Osteocyte (in vitro differentiated cells): ENCODE data around the gene PRDM13. TPM values are rescaled to one million over a fixed set of nuclear protein-coding genes. Genes with fewer than 3 reads are reported as not detected.

ENCODE experiments used
- DNase-seq: peaks from one replicate; pipeline ENCODE4 v3.0.0; 2021; ENCODE audit warnings: mixed read lengths; ENCODE audit not compliant: unreplicated experiment; ENCODE audit errors: extremely low spot score
- H3K27ac Mint-ChIP-seq: one replicate; pipeline ENCODE4 v1.8.0; 2021; ENCODE audit warnings: mild to moderate bottlenecking, mixed read lengths; ENCODE audit not compliant: unreplicated experiment
- H3K27me3 Mint-ChIP-seq: one replicate; pipeline ENCODE4 v1.8.0; 2021; ENCODE audit warnings: mixed read lengths; ENCODE audit not compliant: unreplicated experiment
- H3K36me3 Mint-ChIP-seq: one replicate; pipeline ENCODE4 v1.8.0; 2021; ENCODE audit warnings: mixed read lengths; ENCODE audit not compliant: unreplicated experiment
- H3K4me1 Mint-ChIP-seq: one replicate; pipeline ENCODE4 v1.8.0; 2021; ENCODE audit warnings: mixed read lengths; ENCODE audit not compliant: unreplicated experiment
- H3K4me3 Mint-ChIP-seq: one replicate; pipeline ENCODE4 v1.8.0; 2021; ENCODE audit warnings: mild to moderate bottlenecking, moderate library complexity, mixed read lengths; ENCODE audit not compliant: unreplicated experiment
- H3K9me3 Mint-ChIP-seq: one replicate; pipeline ENCODE4 v1.8.0; 2021; ENCODE audit warnings: mixed read lengths; ENCODE audit not compliant: unreplicated experiment
- CTCF ChIP-seq: fragments of 200-600 bp; sonication (generic); IDR thresholded peaks from 2 replicates; pipeline ENCODE4 v1.5.0; 2021; ENCODE audit warnings: antibody characterized with exemption, mild to moderate bottlenecking, moderate library complexity
- total RNA-seq: library from RNA; stranded (reverse); gene quantifications from 2 replicates; pipeline ENCODE4 v1.2.1, GENCODE V29; 2021

Gene PRDM13
- total RNA-seq, 1 donor from 2014 or later = not detected

GRCh38 chr6:99608059-99608885 is 1.6 kb downstream of the PRDM13 start:
- H3K27ac Mint-ChIP-seq = no peak overlapping the region
- peaks cover 20% of the 10 kb centered on the region for H3K4me1 Mint-ChIP-seq
- no peak for TF ChIP-seq CTCF
- H3K4me3 Mint-ChIP-seq = no peak overlapping the region
- no peak for DNase-seq
- H3K27me3 Mint-ChIP-seq = peaks cover 95% of the 10 kb centered on the region
- no peaks in the 10 kb centered on the region for H3K9me3 Mint-ChIP-seq
- H3K36me3 Mint-ChIP-seq = no peaks in the 10 kb centered on the region

GRCh38 chr6:99608886-99609482 is 2.4 kb downstream of the PRDM13 start:
- H3K4me3 Mint-ChIP-seq = no peak overlapping the region
- no peak overlapping the region for H3K27ac Mint-ChIP-seq
- H3K4me1 Mint-ChIP-seq = peaks cover 15% of the 10 kb centered on the region
- H3K27me3 Mint-ChIP-seq = peaks cover 90% of the 10 kb centered on the region
- DNase-seq = no peak
- H3K36me3 Mint-ChIP-seq = no peaks in the 10 kb centered on the region
- H3K9me3 Mint-ChIP-seq = no peaks in the 10 kb centered on the region
- no peak for TF ChIP-seq CTCF

GRCh38 chr6:99609905-99610489 is 3.4 kb downstream of the PRDM13 start:
- Mint-ChIP-seq H3K4me3 (no peak overlapping the region), H3K4me1 (peaks cover 16% of the 10 kb centered on the region), H3K9me3 (no peaks in the 10 kb centered on the region), H3K27me3 (peaks cover 86% of the 10 kb centered on the region), H3K36me3 (no peaks in the 10 kb centered on the region), H3K27ac (no peak overlapping the region)
- DNase-seq = no peak
- no peak for TF ChIP-seq CTCF

- no peak for DNase-seq
- no peaks in the 10 kb centered on the region for H3K36me3 Mint-ChIP-seq
- no peak overlapping the region for H3K27ac Mint-ChIP-seq
- no peaks in the 10 kb centered on the region for H3K9me3 Mint-ChIP-seq
- peaks cover 18% of the 10 kb centered on the region for H3K4me1 Mint-ChIP-seq
- TF ChIP-seq CTCF = no peak
- no peak overlapping the region for H3K4me3 Mint-ChIP-seq
- peaks cover 86% of the 10 kb centered on the region for H3K27me3 Mint-ChIP-seq
Observed at GRCh38 chr6:99611148-99611547, 4.5 kb downstream of the PRDM13 start.
